ENCODE results near the gene KIF26A.

DNA sequence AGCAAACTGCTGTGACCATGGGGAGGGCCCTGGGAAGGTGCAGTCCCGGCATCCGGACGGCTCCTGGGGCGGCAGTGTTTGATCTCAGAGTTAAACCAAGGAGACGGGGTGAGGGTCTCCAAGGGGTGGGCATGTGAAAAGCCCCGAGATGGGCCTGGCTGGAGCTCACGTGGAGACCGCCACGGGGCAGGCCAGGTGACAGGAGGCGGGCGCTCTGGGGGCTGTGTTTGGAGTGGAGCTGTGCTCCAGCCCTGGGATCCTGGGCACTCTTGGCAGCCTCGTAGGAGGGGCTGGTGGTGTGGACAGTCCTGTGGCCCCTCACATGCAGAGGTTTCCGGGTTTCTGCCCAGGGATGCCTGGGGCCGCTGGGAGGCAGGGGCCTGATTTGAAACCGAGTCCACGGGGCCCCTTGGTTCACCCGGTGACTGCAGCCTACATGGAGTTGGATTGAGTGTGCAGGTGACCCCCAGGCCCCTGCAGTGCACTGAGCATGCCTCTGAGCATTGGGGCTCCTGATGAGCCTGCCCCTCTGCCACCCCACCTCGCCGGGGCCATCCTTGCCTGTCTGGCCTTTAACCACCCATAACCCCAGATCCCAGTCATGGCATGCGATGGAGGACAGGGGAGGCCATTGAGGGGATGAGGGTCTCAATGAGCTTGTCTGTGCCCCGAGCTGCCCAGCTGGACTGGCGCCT, 8.4 kb downstream of the KIF26A start:
- TF ChIP-seq GATA3 (IDR thresholded peaks at IDR 0.05; ENCODE audit: low read depth, low read length) (no peak), GATA2 (IDR thresholded peaks at IDR 0.05; ENCODE audit: low read depth, low read length) (no peak)

Measured in SH-SY5Y (cell line).